GM21786 (cell line): Measurements from ENCODE around the gene ABHD16B.

ENCODE experiments used
- ATAC-seq: cut with Tn5 transposase; IDR thresholded peaks from one replicate; pipeline ENCODE4 v1.9.1; 2021; ENCODE audit not compliant: unreplicated experiment

Gene ABHD16B

DNA sequence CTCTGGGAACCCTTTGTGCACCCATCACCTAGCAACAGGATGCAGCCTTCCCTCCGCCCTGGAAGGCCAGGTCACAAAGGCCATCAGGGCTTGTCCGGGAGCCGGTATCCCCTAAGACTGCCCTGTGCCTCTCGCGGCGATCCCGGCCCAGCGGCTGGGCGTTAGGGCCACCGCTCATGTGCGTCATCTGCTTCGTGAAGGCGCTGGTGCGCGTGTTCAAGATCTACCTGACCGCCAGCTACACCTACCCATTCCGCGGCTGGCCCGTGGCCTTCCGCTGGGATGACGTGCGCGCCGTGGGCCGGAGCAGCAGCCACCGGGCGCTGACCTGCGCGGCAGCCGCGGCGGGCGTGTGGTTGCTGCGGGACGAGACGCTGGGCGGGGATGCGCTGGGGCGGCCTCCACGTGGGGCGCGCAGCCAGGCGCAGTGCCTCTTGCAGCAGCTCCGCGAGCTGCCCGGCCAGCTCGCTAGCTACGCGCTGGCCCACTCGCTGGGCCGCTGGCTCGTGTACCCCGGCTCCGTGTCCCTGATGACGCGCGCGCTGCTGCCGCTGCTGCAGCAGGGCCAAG, at the start of gene ABHD16B:
Gene ABHD16B (plus strand): TSS at position 134 of the 570 bp plus-strand sequence. CDS start 43 bp downstream, at position 177.
- ATAC-seq: no peak

GRCh38 chr20:63814891-63815614, 46.2 kb upstream of the ABHD16B start:
- ATAC-seq: no peak

DNA sequence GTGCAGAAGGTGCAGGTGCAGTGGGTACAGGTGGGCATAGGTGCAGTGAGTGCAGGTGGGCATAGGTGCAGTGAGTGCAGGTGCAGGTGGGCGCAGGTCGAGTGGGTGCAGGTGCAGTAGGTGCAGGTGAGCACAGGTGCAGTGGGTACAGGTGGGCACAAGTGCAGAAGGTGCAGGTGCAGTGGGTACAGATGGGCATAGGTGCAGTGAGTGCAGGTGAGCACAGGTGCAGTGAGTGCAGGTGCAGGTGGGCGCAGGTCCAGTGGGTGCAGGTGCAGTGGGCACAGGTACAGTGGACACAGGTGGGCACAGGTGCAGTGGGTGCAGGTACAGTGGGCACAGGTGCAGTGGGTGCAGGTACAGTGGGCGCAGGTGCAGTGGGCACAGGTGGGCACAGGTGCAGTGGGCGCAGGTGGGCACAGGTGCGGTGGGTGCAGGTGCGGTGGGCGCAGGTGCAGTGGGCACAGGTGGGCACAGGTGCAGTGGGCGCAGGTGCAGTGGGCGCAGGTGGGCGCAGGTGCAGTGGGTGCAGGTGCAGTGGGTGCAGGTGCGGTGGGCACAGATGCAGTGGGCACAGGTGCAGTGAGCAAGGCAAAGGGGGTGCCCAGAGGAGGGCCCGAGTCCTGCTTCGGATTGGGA, 45.6 kb upstream of the ABHD16B start:
- no peak for ATAC-seq

GRCh38 chr20:63819224-63819921, 41.9 kb upstream of the ABHD16B start:
- no peak for ATAC-seq

DNA sequence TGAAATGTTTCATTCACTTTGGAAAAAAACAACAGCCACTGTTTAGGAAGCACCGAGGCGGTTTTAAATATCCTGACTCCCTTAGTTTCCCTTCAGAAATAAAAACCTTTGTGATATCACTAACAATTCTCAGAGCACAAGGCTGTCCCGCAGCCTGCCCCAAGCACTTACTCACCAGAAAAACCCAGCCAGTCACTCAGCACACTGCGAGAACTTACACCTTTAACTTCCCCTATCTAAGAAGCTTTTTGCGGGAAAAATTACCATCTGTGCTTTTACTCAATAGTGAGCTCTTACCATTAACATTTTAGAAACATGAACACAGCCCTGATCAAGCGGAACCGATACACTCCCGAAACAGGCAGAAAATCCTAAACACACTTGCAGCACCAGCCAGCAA, 39.5 kb upstream of the ABHD16B start:
- ATAC-seq: no peak

- no peak for ATAC-seq
Measured at GRCh38 chr20:63822276-63822696, 39.0 kb upstream of the ABHD16B start.

DNA sequence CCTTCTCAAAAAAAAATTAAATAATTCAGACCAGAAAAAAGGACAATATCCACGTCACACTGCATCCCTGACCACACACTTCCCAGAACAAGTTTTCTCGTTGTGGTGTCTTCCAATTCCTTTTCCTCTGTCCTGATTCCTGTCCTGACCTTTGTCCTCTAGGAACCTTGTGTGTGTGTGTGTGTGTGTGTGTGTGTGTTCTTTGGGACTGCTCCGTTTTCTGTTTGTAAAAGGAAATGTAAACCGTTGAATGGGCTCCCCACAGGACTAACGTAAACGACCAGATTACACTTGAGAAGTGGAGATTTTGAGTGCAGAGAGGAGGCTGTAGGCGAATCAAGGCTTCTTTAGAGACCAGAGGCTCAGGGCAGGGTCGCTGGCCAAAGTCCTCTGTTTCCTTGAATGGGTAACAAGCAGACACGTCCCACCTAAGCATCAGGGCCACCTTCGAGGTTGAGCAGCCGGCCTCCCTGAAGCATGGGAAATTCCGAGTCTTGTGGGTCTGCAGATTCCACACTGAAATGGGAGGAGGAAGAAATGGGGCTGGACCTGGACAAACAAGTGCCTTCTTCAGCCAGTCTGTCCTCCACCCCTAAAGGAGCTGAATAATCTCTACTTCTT, 37.5 kb upstream of the ABHD16B start:
- no peak for ATAC-seq

GRCh38 chr20:63825331-63826118, 35.8 kb upstream of the ABHD16B start:
- ATAC-seq: no peak

DNA sequence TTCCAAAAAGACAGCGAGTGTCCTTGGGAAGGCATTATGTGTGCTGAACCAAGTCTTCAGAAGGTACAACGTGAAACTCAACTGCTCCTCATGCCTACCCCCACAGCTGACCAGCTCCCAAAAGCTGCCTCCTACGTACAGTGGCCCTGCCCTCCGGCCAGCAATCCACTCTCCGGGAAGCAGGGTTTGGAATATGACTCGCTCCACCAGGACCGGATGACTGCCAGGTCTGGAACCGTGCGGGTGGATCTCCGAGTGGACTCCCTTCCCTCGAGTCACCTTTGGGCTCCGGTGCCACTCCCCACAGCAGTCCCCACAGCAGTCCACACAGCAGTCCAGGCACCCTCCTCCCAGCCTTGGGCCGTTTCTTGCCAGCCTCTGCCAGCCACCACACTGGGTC, 34.5 kb upstream of the ABHD16B start:
- no peak for ATAC-seq

- ATAC-seq: no peak
Measured at GRCh38 chr20:63828124-63828523, 33.2 kb upstream of the ABHD16B start.

DNA sequence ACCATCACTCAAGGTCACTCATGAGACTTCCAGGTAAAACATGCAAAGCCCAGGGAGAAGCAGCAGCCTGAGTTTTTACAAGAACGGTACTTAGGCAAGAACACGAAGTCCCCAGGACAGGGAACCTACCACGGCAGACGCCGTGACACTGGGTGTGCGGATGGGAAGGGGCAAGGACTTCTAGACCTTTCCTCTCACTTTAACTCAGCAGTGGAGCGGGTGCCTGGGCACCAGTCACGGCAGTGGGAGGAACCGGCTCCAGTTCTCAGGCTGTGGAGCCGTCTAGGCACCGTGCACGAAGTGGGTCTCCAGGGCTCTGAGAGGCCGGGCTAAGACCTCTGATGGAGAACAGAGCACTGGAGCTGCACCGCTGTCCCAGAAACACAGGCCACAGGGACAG, 32.8 kb upstream of the ABHD16B start:
- no peak for ATAC-seq

GRCh38 chr20:63828951-63829350, 32.3 kb upstream of the ABHD16B start:
- ATAC-seq: no peak

GRCh38 chr20:63829603-63829944, 31.7 kb upstream of the ABHD16B start:
- no peak for ATAC-seq

DNA sequence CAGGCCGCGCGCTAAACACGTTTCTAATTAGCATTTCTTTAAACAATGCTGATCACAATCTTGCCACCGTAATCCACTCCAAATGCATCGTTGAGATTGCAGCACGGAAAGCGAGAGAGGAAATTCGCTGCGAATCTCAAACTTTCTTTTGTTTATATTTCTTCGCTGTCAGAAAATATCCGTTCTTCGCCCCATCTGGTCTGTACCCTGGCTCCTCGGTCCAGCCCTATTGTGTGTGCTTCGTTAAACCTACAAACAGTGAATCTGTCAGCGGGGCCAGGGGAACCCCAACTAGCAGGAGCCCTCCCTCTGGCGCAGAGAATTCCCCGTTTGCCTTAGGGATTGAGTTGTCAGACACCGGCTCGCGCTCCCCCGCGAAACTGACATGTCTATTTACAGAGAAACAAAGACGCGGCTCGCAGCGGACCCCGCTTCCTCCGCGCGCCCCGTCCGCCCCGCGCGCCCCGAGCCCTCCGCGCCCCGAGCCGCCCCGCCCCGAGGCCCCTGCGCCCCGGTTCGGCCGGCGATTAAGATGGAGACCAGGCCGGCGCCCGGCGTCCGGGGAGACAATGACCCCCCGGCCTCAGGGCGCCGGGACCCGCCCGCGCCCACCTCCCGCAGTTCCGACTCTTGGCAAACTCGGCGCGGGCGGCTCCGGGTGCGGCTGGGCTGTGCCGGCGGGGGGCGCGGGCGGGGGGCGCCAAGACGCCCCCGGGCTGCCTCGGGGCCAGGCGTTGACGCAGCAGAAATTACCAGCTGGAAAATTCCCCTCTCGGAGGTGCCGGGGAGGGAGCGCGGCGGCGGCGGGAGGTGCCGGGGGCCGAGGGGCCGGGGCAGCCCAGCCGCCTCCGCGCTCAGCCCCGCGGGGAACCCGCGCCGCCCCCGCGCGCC, 31.1 kb upstream of the ABHD16B start:
- ATAC-seq: no peak

DNA sequence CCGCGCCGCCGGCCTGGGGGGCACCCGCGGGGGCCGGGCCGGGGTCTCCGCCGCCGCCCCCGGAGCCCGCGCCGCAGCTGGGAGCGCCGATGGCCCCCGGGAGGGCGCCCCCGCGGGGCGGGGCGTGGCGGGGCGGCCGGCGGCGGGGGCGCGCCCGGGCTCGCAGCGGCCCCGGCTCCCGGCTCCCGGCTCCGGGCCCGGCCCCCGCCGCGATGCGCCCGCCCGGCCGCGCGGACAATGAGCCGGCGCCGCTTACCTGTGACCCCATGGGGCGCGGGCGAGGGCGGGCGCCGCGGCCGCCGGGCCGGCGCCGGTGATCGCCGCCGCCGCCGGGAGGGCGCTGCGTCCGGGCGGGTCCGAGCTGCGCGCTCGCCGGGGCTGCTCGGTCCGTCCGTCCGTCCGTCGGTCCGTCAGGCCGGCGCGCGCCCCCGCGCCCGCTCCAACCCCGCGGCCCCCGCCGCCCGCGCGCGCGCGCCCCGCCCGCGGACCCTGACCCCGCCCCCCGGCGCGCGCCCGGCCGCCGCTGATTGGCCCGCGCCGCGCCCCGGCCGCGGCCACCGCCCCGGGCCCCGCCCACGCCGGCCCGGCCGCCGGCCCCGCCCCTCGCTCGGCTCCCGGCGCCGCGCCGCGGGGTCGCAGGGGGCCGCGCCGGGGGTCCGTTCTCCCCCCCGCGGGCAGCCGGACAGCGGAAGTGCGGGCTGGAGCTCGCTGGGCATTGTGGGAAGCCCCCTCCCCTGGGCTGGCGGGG, 30.3 kb upstream of the ABHD16B start, which contains the start of gene ZBTB46:
Gene ZBTB46 (minus strand): TSS at position 424 of the 748 bp plus-strand sequence. CDS start 40,507 bp downstream, outside the sequence.
- no peak for ATAC-seq

- ATAC-seq: no peak
Measured at GRCh38 chr20:63831646-63831992, 29.7 kb upstream of the ABHD16B start.

DNA sequence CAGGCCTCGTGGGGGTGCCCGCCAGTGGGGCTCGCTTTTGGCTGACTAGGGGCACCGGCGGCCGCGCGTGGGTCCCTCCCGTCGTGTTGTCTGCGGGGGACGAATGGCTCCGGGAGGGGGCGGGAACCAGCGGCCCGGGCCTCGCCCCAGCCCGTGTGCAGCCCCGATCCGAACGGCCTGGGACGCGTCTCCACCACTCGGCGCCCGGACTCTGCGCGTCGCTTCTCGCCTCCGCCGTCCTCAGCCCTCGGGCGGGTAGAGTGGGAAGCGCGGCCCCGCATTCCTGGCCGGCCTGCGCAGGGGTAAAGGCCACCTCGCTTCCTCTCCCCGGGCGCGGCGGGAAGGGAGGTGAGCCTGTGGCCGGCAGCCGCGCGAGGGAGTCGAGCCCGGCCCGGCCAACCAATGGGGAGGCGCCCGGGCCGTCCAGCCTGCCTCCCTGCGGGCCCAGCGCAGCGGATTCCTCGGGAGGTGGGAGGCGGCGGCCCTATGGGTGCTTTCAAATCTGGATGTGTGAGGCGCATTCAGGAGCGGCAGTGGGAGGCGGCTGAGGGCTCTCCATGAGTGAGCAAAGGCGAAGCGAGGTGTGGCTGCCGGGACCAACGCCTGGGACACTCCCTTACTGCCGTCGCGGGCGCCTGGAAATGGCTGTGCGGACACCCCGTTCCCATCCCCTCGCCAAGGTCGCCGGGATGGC, 29.2 kb upstream of the ABHD16B start:
- ATAC-seq: no peak

DNA sequence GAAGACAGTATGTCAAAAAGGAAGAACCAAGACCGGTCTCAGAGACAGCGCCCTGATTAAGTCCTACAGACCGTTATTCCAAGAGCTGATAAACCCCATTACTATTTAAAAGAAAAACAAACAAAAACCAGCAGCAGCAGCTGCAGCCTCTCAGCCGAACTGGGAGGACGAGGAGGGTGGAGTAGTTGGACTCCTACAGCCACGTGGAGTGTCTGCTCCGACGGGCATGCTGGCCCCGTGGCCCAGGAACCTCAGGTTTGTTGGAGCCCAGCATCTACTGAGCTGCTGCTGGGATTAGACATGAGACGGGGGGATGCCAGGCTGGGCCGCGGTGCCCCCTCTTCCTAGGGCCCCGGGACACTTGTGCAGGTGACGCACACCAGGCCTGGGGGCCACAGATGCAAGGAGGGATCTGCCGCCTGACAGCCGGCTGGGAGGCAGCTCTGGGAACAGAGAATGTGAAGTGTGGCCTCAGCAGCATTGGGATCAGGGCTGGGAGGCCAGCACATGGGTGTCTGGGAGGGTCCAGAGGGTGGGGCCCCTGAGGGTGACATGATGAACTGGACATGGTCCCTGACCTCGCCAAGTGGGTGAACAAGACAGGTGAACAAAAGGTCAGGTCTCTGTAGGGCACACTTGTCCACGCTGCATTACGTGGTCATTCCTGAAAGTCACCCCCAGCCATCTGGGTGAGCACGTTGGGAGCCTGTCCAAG, 27.4 kb upstream of the ABHD16B start:
- no peak for ATAC-seq
